Measurements from ENCODE around the gene POLE3. TPM values are rescaled to one million over a fixed set of nuclear protein-coding genes. Genes with fewer than 3 reads are reported as not detected.

Gene POLE3
- total and polyA plus RNA-seq, 2 donors = 47.8 to 78.9 TPM

DNA sequence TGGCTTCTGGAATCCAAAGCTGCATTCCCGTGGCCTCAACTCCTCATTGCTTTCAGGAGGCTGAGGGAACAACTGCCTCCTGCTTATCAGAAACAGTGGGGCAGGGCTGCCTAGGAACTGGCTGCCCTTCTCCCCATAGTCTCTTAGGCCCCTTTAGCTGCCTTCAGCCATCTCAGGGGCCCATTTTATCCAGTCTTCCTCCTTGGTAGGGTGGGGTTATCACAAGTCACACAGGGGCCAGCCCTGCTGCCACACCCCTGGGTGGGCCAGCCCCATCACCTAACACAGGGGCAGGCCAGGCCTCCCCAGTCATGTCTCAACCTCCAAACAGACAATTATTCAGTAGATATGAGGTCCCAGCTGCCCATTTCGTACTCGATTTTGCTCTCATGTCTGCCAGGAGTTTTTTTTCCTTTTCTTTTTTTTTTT lies 13.3 kb downstream of the POLE3 start:
- Histone ChIP-seq H3K27ac (ENCODE audit: low read depth in 1 of 2, low read length in 1 of 2) (no peak overlapping the region), H3K27me3 (ENCODE audit: control insufficient read depth in 2 of 2, insufficient read depth in 1 of 2, low read length in 1 of 2) (no peaks in the 10 kb centered on the region), H3K9me3 (ENCODE audit: control insufficient read depth in 2 of 2, insufficient read depth in 1 of 2, low read length in 1 of 2) (no peaks in the 10 kb centered on the region), H3K36me3 (ENCODE audit: control insufficient read depth in 2 of 2, insufficient read depth in 2 of 2, low read length in 1 of 2) (peaks cover 12% of the 10 kb centered on the region in 2 donors), H3K4me1 (ENCODE audit: control insufficient read depth in 2 of 2, insufficient read depth in 2 of 2, low read length in 2 of 2) (peaks cover 16 to 21% of the 10 kb centered on the region in 2 donors), H3K4me3 (ENCODE audit: low read length in 2 of 2) (no peak overlapping the region)
- no peak for DNase-seq (ENCODE audit: low read depth in 6 of 9, low spot score in 9 of 9)
- WGBS = 99% methylated on average over 3 of the region's 3 CpGs

DNA sequence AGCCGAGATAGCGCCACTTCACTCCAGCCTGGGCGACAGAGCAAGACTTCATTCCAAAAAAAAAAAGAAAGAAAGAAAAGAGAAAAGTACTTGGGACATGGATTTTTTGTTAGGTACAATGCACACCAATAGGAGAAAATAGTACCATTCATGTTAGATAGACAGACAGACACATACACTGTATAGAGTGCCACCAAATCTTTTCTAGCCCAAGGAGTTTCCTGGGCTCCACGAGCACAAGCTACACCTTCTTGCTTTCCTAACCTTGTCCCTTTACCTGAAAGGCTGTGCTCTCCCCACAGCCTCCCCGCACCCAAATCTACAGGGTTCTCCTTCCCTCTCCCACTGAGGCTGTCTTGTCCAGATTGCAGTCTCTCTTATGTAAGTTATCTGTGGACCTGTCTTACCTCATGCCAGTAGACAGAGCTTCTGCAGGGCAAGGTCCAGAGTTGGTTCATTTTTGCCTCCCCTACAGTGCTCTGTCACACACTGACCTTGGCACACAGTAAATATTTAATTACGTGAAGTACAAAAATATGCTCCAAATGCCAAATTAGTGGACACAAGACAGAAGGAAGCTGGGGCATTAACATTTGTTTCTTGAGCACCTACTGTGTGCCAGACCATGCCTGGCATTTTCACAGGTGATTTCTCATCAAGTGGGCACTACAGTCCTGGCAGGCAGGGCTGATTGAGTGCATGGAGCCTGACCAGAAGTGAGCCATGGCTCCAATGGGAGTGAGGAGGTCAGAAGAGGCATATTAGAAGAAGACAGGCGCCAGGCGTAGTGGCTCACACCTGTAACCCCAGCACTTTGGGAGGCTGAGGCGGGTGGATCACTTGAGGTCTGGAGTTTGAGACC lies 15.2 kb downstream of the POLE3 start:
- WGBS = 97% methylated on average over 9 of the region's 9 CpGs
- Histone ChIP-seq H3K4me3 (ENCODE audit: low read length in 2 of 2) (no peak overlapping the region), H3K27me3 (ENCODE audit: control insufficient read depth in 2 of 2, insufficient read depth in 1 of 2, low read length in 1 of 2) (no peaks in the 10 kb centered on the region), H3K36me3 (ENCODE audit: control insufficient read depth in 2 of 2, insufficient read depth in 2 of 2, low read length in 1 of 2) (peaks cover 27 to 31% of the 10 kb centered on the region in 2 donors), H3K4me1 (ENCODE audit: control insufficient read depth in 2 of 2, insufficient read depth in 2 of 2, low read length in 2 of 2) (peaks cover 7 to 11% of the 10 kb centered on the region in 2 donors), H3K9me3 (ENCODE audit: control insufficient read depth in 2 of 2, insufficient read depth in 1 of 2, low read length in 1 of 2) (no peaks in the 10 kb centered on the region), H3K27ac (ENCODE audit: low read depth in 1 of 2, low read length in 1 of 2) (no peak overlapping the region)
- DNase-seq (ENCODE audit: low read depth in 6 of 9, low spot score in 9 of 9) = no peak

DNA sequence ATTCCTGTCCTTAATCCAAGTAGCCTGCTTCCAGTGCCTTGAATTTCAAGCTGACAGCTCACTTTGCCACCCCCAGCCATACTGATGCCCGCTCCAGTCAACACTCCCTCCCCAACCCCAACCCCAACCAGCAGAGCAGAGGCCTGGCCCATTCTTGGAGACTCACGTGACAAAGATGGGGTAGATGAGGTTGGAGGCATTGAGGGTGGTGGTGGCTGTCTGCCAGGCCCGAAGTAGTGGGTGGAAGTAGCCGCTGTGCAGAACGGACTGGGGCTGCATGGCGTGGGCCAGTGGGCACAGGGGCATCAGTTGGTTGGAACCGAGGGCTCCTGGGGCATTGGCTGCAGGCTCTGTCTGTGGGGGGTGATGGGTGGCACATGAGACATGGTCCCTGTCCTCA lies 17.2 kb downstream of the POLE3 start:
- Histone ChIP-seq H3K27me3 (ENCODE audit: control insufficient read depth in 2 of 2, insufficient read depth in 1 of 2, low read length in 1 of 2) (no peaks in the 10 kb centered on the region), H3K9me3 (ENCODE audit: control insufficient read depth in 2 of 2, insufficient read depth in 1 of 2, low read length in 1 of 2) (no peaks in the 10 kb centered on the region), H3K36me3 (ENCODE audit: control insufficient read depth in 2 of 2, insufficient read depth in 2 of 2, low read length in 1 of 2) (peaks cover 44 to 50% of the 10 kb centered on the region in 2 donors), H3K4me1 (ENCODE audit: control insufficient read depth in 2 of 2, insufficient read depth in 2 of 2, low read length in 2 of 2) (peaks cover 0 to under 1% of the 10 kb centered on the region in 2 donors), H3K27ac (ENCODE audit: low read depth in 1 of 2, low read length in 1 of 2) (no peak overlapping the region), H3K4me3 (ENCODE audit: low read length in 2 of 2) (no peak overlapping the region)
- no peak for DNase-seq (ENCODE audit: low read depth in 6 of 9, low spot score in 9 of 9)
- 97% methylated on average over 7 of the region's 7 CpGs for WGBS

DNA sequence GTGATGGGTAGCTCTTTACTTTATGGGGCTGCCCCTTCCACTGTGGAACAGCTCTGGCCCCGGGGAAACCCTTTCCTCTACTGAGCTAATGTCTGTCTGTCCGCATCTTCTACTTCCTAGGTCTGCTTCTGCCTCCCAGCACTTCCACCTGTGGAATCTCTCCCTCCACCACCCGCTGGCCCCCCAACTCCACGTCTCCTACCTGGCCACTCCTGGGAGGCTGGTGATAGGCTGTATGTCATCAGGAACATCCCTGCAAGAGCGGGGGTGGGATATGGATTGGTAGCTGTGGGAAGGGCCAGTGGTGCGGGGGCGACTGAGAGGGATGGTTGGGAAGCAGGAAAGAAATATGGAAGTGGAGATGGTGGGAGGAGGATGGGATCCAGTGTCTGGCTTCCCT lies 18.6 kb downstream of the POLE3 start:
- Histone ChIP-seq H3K9me3 (ENCODE audit: control insufficient read depth in 2 of 2, insufficient read depth in 1 of 2, low read length in 1 of 2) (no peaks in the 10 kb centered on the region), H3K27ac (ENCODE audit: low read depth in 1 of 2, low read length in 1 of 2) (no peak overlapping the region), H3K4me3 (ENCODE audit: low read length in 2 of 2) (no peak overlapping the region), H3K27me3 (ENCODE audit: control insufficient read depth in 2 of 2, insufficient read depth in 1 of 2, low read length in 1 of 2) (no peaks in the 10 kb centered on the region), H3K36me3 (ENCODE audit: control insufficient read depth in 2 of 2, insufficient read depth in 2 of 2, low read length in 1 of 2) (peaks cover 58 to 60% of the 10 kb centered on the region in 2 donors), H3K4me1 (ENCODE audit: control insufficient read depth in 2 of 2, insufficient read depth in 2 of 2, low read length in 2 of 2) (peaks cover 0 to 6% of the 10 kb centered on the region in 2 donors)
- no peak for DNase-seq (ENCODE audit: low read depth in 6 of 9, low spot score in 9 of 9)
- WGBS = 98% methylated on average over 7 of the region's 7 CpGs

DNA sequence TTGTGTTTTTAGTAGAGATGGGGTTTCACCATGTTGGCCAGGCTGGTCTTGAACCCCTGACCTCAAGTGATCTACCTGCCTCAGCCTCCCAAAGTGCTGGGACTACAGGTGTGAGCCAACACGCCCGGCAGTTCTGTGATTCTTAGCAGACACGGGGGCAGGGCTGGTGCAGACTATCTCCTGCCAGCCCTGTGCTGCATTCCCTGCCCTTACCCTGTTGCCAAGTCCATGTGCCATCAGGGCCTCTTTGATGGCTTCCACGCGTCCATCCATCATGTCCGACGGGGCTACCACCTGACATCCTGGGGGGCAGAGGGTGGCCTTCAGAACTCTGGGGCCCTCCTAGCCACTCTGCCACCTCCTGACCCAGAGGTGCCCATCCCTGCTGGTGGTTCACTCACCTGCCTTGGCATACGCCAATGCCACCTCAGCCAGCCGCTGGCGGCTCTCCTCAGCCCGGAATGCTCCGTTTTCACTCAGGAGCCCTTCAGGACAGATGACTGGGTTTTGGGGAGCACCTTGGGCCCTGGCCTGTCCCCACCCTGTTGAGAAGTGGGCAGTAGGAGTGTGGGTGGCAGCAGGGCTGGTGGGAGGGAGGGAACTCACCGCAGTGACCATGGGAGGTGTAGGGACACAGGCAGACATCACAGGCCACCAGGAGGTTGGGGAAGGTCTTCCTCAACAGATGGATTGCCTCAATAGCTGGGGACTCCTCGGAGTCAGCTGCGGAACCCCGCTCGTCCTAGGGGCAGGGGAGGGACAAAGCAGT lies 20.1 kb downstream of the POLE3 start:
- Histone ChIP-seq H3K27ac (ENCODE audit: low read depth in 1 of 2, low read length in 1 of 2) (no peak overlapping the region), H3K4me1 (ENCODE audit: control insufficient read depth in 2 of 2, insufficient read depth in 2 of 2, low read length in 2 of 2) (peaks cover 0 to 6% of the 10 kb centered on the region in 2 donors), H3K36me3 (ENCODE audit: control insufficient read depth in 2 of 2, insufficient read depth in 2 of 2, low read length in 1 of 2) (peaks cover 57 to 61% of the 10 kb centered on the region in 2 donors), H3K4me3 (ENCODE audit: low read length in 2 of 2) (no peak overlapping the region), H3K9me3 (ENCODE audit: control insufficient read depth in 2 of 2, insufficient read depth in 1 of 2, low read length in 1 of 2) (no peaks in the 10 kb centered on the region), H3K27me3 (ENCODE audit: control insufficient read depth in 2 of 2, insufficient read depth in 1 of 2, low read length in 1 of 2) (no peaks in the 10 kb centered on the region)
- DNase-seq (ENCODE audit: low read depth in 6 of 9, low spot score in 9 of 9) = no peak
- 98% methylated on average over 17 of the region's 17 CpGs for WGBS

DNA sequence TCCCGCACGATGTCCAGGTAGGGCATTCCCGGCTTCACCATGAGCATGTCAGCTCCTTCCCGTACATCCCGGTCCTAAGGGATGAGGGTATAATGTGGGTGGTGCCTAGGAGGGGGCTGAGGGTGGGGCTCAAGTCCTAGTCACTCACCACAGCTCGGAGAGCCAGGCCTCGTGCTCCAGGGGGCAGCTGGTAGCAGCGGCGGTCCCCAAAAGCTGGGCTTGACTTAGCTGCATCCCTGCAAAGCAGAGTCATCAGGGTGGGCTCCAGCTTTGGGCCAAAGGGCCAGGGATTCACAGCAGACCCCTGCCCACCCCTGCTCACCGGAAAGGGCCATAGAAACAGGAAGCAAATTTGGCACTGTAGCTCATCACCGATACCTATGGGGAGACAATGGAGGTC lies 21.0 kb downstream of the POLE3 start:
- DNase-seq (ENCODE audit: low read depth in 6 of 9, low spot score in 9 of 9) = no peak
- WGBS = 98% methylated on average over 11 of the region's 11 CpGs

DNA sequence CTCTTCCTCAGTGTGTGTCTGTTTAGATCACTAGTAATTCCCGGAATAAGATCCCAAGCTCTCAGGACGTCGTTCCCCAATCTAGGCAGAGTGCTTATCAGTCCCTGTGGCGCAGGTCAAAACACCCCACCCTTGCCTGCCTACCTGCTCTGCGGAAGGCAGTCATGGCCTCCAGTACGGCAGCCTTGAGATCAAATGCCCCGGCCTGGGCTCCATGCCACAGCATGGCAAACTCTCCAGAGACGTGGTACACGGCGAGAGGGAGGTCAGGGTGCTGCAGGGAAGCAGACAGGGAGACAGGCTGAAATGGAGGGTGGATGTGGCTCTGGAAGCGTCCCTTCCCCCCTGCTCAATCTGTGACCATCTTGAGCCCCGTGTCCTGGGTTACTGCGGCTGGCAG lies 21.6 kb downstream of the POLE3 start:
- no peak overlapping the region for H3K4me3 ChIP-seq (ENCODE audit: low read length in 2 of 2)
- H3K27ac ChIP-seq (ENCODE audit: low read depth in 1 of 2, low read length in 1 of 2) = no peak overlapping the region
- H3K4me1 ChIP-seq (ENCODE audit: control insufficient read depth in 2 of 2, insufficient read depth in 2 of 2, low read length in 2 of 2) = peaks cover 0 to 6% of the 10 kb centered on the region in 2 donors
- no peaks in the 10 kb centered on the region for H3K9me3 ChIP-seq (ENCODE audit: control insufficient read depth in 2 of 2, insufficient read depth in 1 of 2, low read length in 1 of 2)
- DNase-seq (ENCODE audit: low read depth in 6 of 9, low spot score in 9 of 9) = no peak
- peaks cover 52 to 61% of the 10 kb centered on the region in 2 donors for H3K36me3 ChIP-seq (ENCODE audit: control insufficient read depth in 2 of 2, insufficient read depth in 2 of 2, low read length in 1 of 2)
- H3K27me3 ChIP-seq (ENCODE audit: control insufficient read depth in 2 of 2, insufficient read depth in 1 of 2, low read length in 1 of 2) = no peaks in the 10 kb centered on the region
- 98% methylated on average over 13 of the region's 13 CpGs for WGBS

More for the DNA sequence above, 21.0 kb downstream of the POLE3 start:
- peaks cover 52 to 61% of the 10 kb centered on the region in 2 donors for H3K36me3 ChIP-seq (ENCODE audit: control insufficient read depth in 2 of 2, insufficient read depth in 2 of 2, low read length in 1 of 2)
- H3K4me1 ChIP-seq (ENCODE audit: control insufficient read depth in 2 of 2, insufficient read depth in 2 of 2, low read length in 2 of 2) = peaks cover 0 to 6% of the 10 kb centered on the region in 2 donors
- no peaks in the 10 kb centered on the region for H3K9me3 ChIP-seq (ENCODE audit: control insufficient read depth in 2 of 2, insufficient read depth in 1 of 2, low read length in 1 of 2)
- no peaks in the 10 kb centered on the region for H3K27me3 ChIP-seq (ENCODE audit: control insufficient read depth in 2 of 2, insufficient read depth in 1 of 2, low read length in 1 of 2)
- no peak overlapping the region for H3K4me3 ChIP-seq (ENCODE audit: low read length in 2 of 2)
- no peak overlapping the region for H3K27ac ChIP-seq (ENCODE audit: low read depth in 1 of 2, low read length in 1 of 2)

DNA sequence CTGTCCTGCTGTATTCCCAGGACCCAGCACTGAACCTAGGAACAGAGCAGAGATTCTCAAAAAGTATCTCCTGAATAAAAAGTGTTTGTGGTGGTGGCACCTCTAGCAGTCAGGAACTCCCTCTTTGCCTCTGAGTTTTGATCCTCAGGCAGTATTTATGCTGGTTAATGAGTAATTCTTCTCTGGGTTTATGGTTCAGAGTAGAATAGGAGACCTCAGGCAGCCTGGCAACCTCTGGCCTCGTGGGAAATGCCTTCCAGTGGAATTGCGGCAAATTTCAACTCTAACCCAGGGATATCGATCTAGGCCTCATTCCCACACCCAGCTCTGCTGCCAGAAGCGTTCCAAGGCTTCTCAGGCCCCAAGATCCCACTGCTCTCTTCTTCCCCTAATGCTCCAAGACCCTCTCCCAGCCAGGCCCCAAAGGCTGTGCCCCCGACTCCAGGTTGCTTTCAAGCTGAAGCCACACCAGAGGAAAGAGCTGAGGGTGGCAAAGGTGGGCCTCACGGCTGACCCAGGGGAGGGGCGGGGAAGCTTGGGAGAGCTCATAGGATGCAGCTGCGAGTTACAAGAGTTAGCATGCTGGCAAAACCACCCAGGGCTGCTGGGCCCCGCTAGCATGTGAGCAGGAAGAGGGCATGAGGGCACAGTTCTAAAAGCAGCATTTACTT lies 22.8 kb downstream of the POLE3 start:
- H3K36me3 ChIP-seq (ENCODE audit: control insufficient read depth in 2 of 2, insufficient read depth in 2 of 2, low read length in 1 of 2) = peaks cover 50 to 56% of the 10 kb centered on the region in 2 donors
- no peak overlapping the region for H3K4me3 ChIP-seq (ENCODE audit: low read length in 2 of 2)
- 82% methylated on average over 9 of the region's 9 CpGs for WGBS
- H3K27ac ChIP-seq (ENCODE audit: low read depth in 1 of 2, low read length in 1 of 2) = no peak overlapping the region
- H3K9me3 ChIP-seq (ENCODE audit: control insufficient read depth in 2 of 2, insufficient read depth in 1 of 2, low read length in 1 of 2) = no peaks in the 10 kb centered on the region
- no peak for DNase-seq (ENCODE audit: low read depth in 6 of 9, low spot score in 9 of 9)
- no peaks in the 10 kb centered on the region for H3K27me3 ChIP-seq (ENCODE audit: control insufficient read depth in 2 of 2, insufficient read depth in 1 of 2, low read length in 1 of 2)
- H3K4me1 ChIP-seq (ENCODE audit: control insufficient read depth in 2 of 2, insufficient read depth in 2 of 2, low read length in 2 of 2) = peaks cover 0 to 6% of the 10 kb centered on the region in 2 donors

Data from thymus (tissue), 11 donors.